Caco-2 (cell line): ENCODE data around the gene KDM4B. TPM values are rescaled to one million over a fixed set of nuclear protein-coding genes. Genes with fewer than 3 reads are reported as not detected.

Experiments used
- BruUV-seq: library from RNA; stranded (reverse); fragments of 400-500 nt; replicated peaks from 2 replicates; lab custom pipeline; 2021; lab: Mats Ljungman, UMichigan
- CTCF ChIA-PET: fragments of 300-600 bp; sonication (Branson Sonifier 250); formaldehyde crosslinking; loops from one replicate; lab custom pipeline; 2022; ENCODE audit warnings: antibody characterized with exemption; lab: Charles Lee
- POLR2A ChIA-PET: fragments of 300-600 bp; sonication (Branson Sonifier 250); formaldehyde crosslinking; loops from one replicate; lab custom pipeline; 2022; ENCODE audit warnings: antibody characterized with exemption; lab: Charles Lee
- DNase-seq, 2 experiments: peaks; one replicate each; pipeline versions ENCODE4 v3.0.0 to v3.0.0-alpha.2; 2020 to 2022
- H3K27me3 ChIP-seq: replicated peaks from 2 replicates; pipeline ENCODE4 v1.6.0; 2011; ENCODE audit warnings: low read length; ENCODE audit not compliant: control insufficient read depth, insufficient read depth
- H3K36me3 ChIP-seq: 2 replicates; pipeline ENCODE4 v1.5.1; 2011; ENCODE audit warnings: low read length; ENCODE audit not compliant: control insufficient read depth, insufficient read depth
- H3K4me1 ChIP-seq: fragments of 250-450 bp; sonication (Bioruptor Pico); 2 replicates; pipeline ENCODE4 v1.5.1; 2020; ENCODE audit warnings: mild to moderate bottlenecking
- H3K4me3 ChIP-seq: 2 replicates; pipeline ENCODE4 v1.5.1; 2011; ENCODE audit warnings: low read depth, mild to moderate bottlenecking, control low read depth, low read length
- H3K9me3 ChIP-seq: fragments of 250-450 bp; sonication (Bioruptor Pico); 2 replicates; pipeline ENCODE4 v1.5.1; 2020; ENCODE audit warnings: mild to moderate bottlenecking, moderate library complexity
- H3K27ac Mint-ChIP-seq: one replicate; pipeline ENCODE4 v1.8.0; 2022; ENCODE audit warnings: mixed read lengths; ENCODE audit not compliant: unreplicated experiment
- H3K27me3 Mint-ChIP-seq: one replicate; pipeline ENCODE4 v1.8.0; 2022; ENCODE audit warnings: mixed read lengths; ENCODE audit not compliant: insufficient read depth, unreplicated experiment
- H3K36me3 Mint-ChIP-seq: one replicate; pipeline ENCODE4 v1.8.0; 2022; ENCODE audit warnings: mild to moderate bottlenecking, mixed read lengths; ENCODE audit not compliant: insufficient read depth, unreplicated experiment
- H3K4me1 Mint-ChIP-seq: one replicate; pipeline ENCODE4 v1.8.0; 2022; ENCODE audit warnings: low read depth, mixed read lengths; ENCODE audit not compliant: unreplicated experiment
- H3K4me3 Mint-ChIP-seq: one replicate; pipeline ENCODE4 v1.8.0; 2022; ENCODE audit warnings: mild to moderate bottlenecking, moderate library complexity, mixed read lengths; ENCODE audit not compliant: unreplicated experiment
- H3K9me3 Mint-ChIP-seq: one replicate; pipeline ENCODE4 v1.8.0; 2022; ENCODE audit warnings: mixed read lengths; ENCODE audit not compliant: unreplicated experiment
- CTCF ChIP-seq, 2 experiments: fragments of 200-600 bp in 1 of 2; IDR thresholded peaks; 1 replicate in 1 of 2; 2 replicates in 1 of 2; pipeline versions ENCODE4 v1.5.1 to v1.8.0; 2011 to 2022; ENCODE audit warnings: antibody characterized with exemption in 1 of 2, control low read depth in 1 of 2, inconsistent platforms in 1 of 2, low read depth in 1 of 2, low read length in 1 of 2, mild to moderate bottlenecking in 1 of 2, moderate library complexity in 1 of 2; ENCODE audit not compliant: insufficient read depth in 1 of 2, severe bottlenecking in 1 of 2, unreplicated experiment in 1 of 2
- intact Hi-C: fragments of 100-400 bp; cut with micrococcal nuclease; formaldehyde crosslinking; loops from one replicate; pipeline ENCODE4 v1.10.0; 2022; ENCODE audit not compliant: unreplicated experiment
- total RNA-seq: library from RNA; stranded (reverse); gene quantifications from 2 replicates; pipeline ENCODE4 v1.2.3, GENCODE V29; 2022

Gene KDM4B
- total RNA-seq, 1 experiment from 2014 or later, result 27.4 TPM

- Mint-ChIP-seq H3K4me1 (no peaks in the 10 kb centered on the region), H3K36me3 (peaks cover 5% of the 10 kb centered on the region), H3K27me3 (no peaks in the 10 kb centered on the region), H3K4me3 (no peak overlapping the region), H3K27ac (no peak overlapping the region), H3K9me3 (no peaks in the 10 kb centered on the region)
- CTCF ChIA-PET, result interaction anchor here (1.2 kb wide), 1 partner anchor 10 kb away, joined by 3 read pairs; no protein-coding TSS in a partner anchor
- H3K36me3 ChIP-seq, result no peaks in the 10 kb centered on the region
- intact Hi-C loops, result no loop called here
- POLR2A ChIA-PET, result no interaction called here
- BruUV-seq, result no TSS peak
- no peaks in the 10 kb centered on the region for H3K27me3 ChIP-seq
- no peaks in the 10 kb centered on the region for H3K9me3 ChIP-seq
- H3K4me3 ChIP-seq, result no peak overlapping the region
- no peaks in the 10 kb centered on the region for H3K4me1 ChIP-seq
- TF ChIP-seq CTCF (IDR thresholded peaks at IDR 0.05; ENCODE audit: insufficient read depth in 1 of 2, low read depth in 1 of 2, low read length in 1 of 2, severe bottlenecking in 1 of 2, unreplicated experiment in 1 of 2), result no peak
- no peak for DNase-seq
Observed at GRCh38 chr19:5055457-5055776, 86.5 kb downstream of the KDM4B start.

GRCh38 chr19:5057860-5058259, 88.9 kb downstream of the KDM4B start:
- ChIA-PET POLR2A (no interaction called here), CTCF (no interaction called here)
- peaks cover 10% of the 10 kb centered on the region for H3K9me3 Mint-ChIP-seq
- H3K4me1 ChIP-seq, result no peaks in the 10 kb centered on the region
- H3K4me1 Mint-ChIP-seq, result no peaks in the 10 kb centered on the region
- intact Hi-C loops, result no loop called here
- no peak overlapping the region for H3K4me3 ChIP-seq
- BruUV-seq, result no TSS peak
- H3K27me3 Mint-ChIP-seq, result no peaks in the 10 kb centered on the region
- peak overlapping the region; percentile 17 for H3K27ac Mint-ChIP-seq
- peaks cover 22% of the 10 kb centered on the region for H3K36me3 Mint-ChIP-seq
- H3K36me3 ChIP-seq, result no peaks in the 10 kb centered on the region
- DNase-seq, result no peak
- no peak for TF ChIP-seq CTCF (IDR thresholded peaks at IDR 0.05; ENCODE audit: insufficient read depth in 1 of 2, low read depth in 1 of 2, low read length in 1 of 2, severe bottlenecking in 1 of 2, unreplicated experiment in 1 of 2)
- no peaks in the 10 kb centered on the region for H3K27me3 ChIP-seq
- no peaks in the 10 kb centered on the region for H3K9me3 ChIP-seq
- no peak overlapping the region for H3K4me3 Mint-ChIP-seq

- no peaks in the 10 kb centered on the region for H3K4me1 ChIP-seq
- H3K4me1 Mint-ChIP-seq, result no peaks in the 10 kb centered on the region
- H3K27me3 ChIP-seq, result no peaks in the 10 kb centered on the region
- TF ChIP-seq CTCF (IDR thresholded peaks at IDR 0.05; ENCODE audit: insufficient read depth in 1 of 2, low read depth in 1 of 2, low read length in 1 of 2, severe bottlenecking in 1 of 2, unreplicated experiment in 1 of 2), result no peak
- peaks cover 10% of the 10 kb centered on the region for H3K9me3 Mint-ChIP-seq
- peaks cover 27% of the 10 kb centered on the region for H3K36me3 Mint-ChIP-seq
- no peak for DNase-seq
- no peak overlapping the region for H3K27ac Mint-ChIP-seq
- ChIA-PET POLR2A (no interaction called here), CTCF (no interaction called here)
- H3K4me3 Mint-ChIP-seq, result no peak overlapping the region
- no peaks in the 10 kb centered on the region for H3K36me3 ChIP-seq
- no TSS peak for BruUV-seq
- intact Hi-C loops, result no loop called here
- no peaks in the 10 kb centered on the region for H3K9me3 ChIP-seq
- no peak overlapping the region for H3K4me3 ChIP-seq
- H3K27me3 Mint-ChIP-seq, result no peaks in the 10 kb centered on the region
Observed at GRCh38 chr19:5058521-5059212, 89.8 kb downstream of the KDM4B start.
